OCI-LY3 (cell line): ENCODE results near the gene ZNF785.

Source experiments
- H2AFZ ChIP-seq: fragments of 200-600, 300-600 bp; shearing (Covaris generic); 2 replicates; pipeline ENCODE4 v1.6.0; 2014; ENCODE audit warnings: antibody characterized with exemption, low read depth, low read length
- H3K27ac ChIP-seq: fragments of 200-600, 300-600 bp; sonication (generic); 2 replicates; pipeline ENCODE4 v1.5.1; 2014; ENCODE audit warnings: mild to moderate bottlenecking, low read length, moderate library complexity, mixed read lengths
- H3K27me3 ChIP-seq: fragments of 200-600, 300-600 bp; sonication (generic); 2 replicates; pipeline ENCODE4 v1.6.1; 2014; ENCODE audit warnings: low read depth, low read length, mixed read lengths
- H3K36me3 ChIP-seq: fragments of 200-600, 300-600 bp; sonication (generic); replicated peaks from 2 replicates; pipeline ENCODE3; 2014; ENCODE audit warnings: low read depth, low read length, mixed read lengths
- H3K4me1 ChIP-seq: fragments of 300-600, 200-600 bp; sonication (generic); 2 replicates; pipeline ENCODE4 v1.6.1; 2014; ENCODE audit warnings: low read length, mixed read lengths
- H3K4me2 ChIP-seq: fragments of 200-600, 300-600 bp; sonication (generic); 2 replicates; pipeline ENCODE4 v1.6.1; 2014; ENCODE audit warnings: low read length, mixed read lengths
- H3K4me3 ChIP-seq: fragments of 300-600, 200-600 bp; sonication (generic); 2 replicates; pipeline ENCODE4 v1.5.1; 2014; ENCODE audit warnings: antibody characterized with exemption, mild to moderate bottlenecking, low read length, moderate library complexity
- H3K79me2 ChIP-seq: fragments of 300-600, 200-600 bp; shearing (Covaris generic); 2 replicates; pipeline ENCODE4 v1.6.1; 2014; ENCODE audit warnings: mild to moderate bottlenecking, low read length, mixed read lengths
- H3K9ac ChIP-seq: fragments of 300-600, 200-600 bp; shearing (Covaris generic); 2 replicates; pipeline ENCODE4 v1.6.0; 2014; ENCODE audit warnings: mild to moderate bottlenecking, low read length, moderate library complexity
- H3K9me3 ChIP-seq: fragments of 200-600, 300-600 bp; shearing (Covaris generic); 2 replicates; pipeline ENCODE4 v1.6.1; 2014; ENCODE audit warnings: low read length, mixed read lengths; ENCODE audit not compliant: insufficient read depth
- H4K20me1 ChIP-seq: fragments of 200-600, 300-600 bp; sonication (generic); 2 replicates; pipeline ENCODE4 v1.6.1; 2016; ENCODE audit warnings: low read length, mixed read lengths; ENCODE audit not compliant: insufficient read depth
- EZH2phosphoT487 ChIP-seq: fragments of 200-600 bp; shearing (Covaris generic); IDR thresholded peaks from 2 replicates; pipeline ENCODE4 v1.6.1; 2018; ENCODE audit warnings: antibody characterized with exemption, mixed run types, low read depth
- TF ChIP-seq, protein P1 (sequence below): fragments of 200-600, 300-600 bp; sonication (generic); IDR thresholded peaks from 2 replicates; pipeline ENCODE4 v1.5.1; 2014; ENCODE audit warnings: antibody characterized with exemption, low read length, low read depth

ZNF785 gene

GRCh38 chr16:30574678-30575077 is 10.8 kb downstream of the ZNF785 start:
- TF ChIP-seq EZH2phosphoT487, result no peak
- TF ChIP-seq, protein P1, sequence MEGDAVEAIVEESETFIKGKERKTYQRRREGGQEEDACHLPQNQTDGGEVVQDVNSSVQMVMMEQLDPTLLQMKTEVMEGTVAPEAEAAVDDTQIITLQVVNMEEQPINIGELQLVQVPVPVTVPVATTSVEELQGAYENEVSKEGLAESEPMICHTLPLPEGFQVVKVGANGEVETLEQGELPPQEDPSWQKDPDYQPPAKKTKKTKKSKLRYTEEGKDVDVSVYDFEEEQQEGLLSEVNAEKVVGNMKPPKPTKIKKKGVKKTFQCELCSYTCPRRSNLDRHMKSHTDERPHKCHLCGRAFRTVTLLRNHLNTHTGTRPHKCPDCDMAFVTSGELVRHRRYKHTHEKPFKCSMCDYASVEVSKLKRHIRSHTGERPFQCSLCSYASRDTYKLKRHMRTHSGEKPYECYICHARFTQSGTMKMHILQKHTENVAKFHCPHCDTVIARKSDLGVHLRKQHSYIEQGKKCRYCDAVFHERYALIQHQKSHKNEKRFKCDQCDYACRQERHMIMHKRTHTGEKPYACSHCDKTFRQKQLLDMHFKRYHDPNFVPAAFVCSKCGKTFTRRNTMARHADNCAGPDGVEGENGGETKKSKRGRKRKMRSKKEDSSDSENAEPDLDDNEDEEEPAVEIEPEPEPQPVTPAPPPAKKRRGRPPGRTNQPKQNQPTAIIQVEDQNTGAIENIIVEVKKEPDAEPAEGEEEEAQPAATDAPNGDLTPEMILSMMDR, result no peak
- Histone ChIP-seq H3K27me3 (no peaks in the 10 kb centered on the region), H3K4me1 (peaks cover 9% of the 10 kb centered on the region; the same call in 1 of the 2 replicates), H3K4me3 (no peak overlapping the region), H3K4me2 (no peak overlapping the region), H3K79me2 (0 out of 2 replicates have a peak, but pooled peaks cover 5% of the 10 kb centered on the region), H3K9ac (no peak overlapping the region), H4K20me1 (no peaks in the 10 kb centered on the region), H3K27ac (no peak overlapping the region), H2AFZ (no peak overlapping the region), H3K9me3 (no peaks in the 10 kb centered on the region), H3K36me3 (no peaks in the 10 kb centered on the region)

DNA sequence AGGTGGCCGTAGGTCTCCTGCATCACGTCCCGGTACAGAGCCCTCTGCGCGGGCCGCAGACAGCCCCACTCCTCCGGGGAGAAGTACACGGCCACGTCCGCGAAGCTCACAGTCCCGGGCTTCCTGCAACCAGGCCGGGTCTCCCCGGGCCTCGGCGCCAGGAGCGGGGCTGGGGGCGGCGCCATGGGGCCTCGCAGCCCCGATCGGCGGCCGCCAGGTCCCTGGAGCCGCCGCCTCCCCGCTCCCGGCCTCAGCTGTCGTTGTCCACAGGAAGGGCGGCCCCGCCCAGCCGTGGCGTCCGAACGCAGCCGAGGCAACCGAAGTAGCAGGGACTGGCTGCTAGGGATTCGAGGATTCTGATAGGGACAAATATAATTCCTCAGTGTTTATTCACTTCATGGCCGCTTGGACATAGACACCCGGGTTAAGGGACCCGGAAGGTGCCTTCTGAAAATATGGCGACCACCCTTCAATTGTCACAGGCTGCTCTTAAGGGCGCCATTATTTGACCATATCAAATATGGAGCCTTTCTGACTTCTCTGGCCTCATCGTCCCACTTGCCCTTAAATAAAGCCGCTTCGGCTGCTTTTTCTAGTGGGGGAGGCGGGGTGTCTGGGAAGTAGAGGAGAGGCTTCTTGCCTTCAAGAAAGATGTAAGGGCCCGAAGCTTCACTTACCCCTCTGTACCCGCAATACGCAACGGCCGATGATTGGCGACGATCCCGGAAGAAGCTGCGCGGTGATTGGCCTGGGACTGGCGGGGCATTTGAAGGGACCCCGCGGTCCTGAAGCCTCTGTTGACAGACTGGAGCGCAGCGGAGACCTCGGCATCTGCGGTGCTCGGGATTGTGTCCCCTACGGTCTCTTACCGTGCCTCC is 13.8 kb downstream of the ZNF785 start, which contains the start of gene ZNF688:
Gene ZNF688 (minus strand): TSS at position 270 of the 878 bp plus-strand sequence. CDS start 85 bp downstream, at position 185.
- no peaks in the 10 kb centered on the region for H3K36me3 ChIP-seq
- H3K79me2 ChIP-seq, result 0 out of 2 replicates have a peak, but pooled peaks cover 5% of the 10 kb centered on the region
- peak within 1 kb of the TSS; percentile 82 for H3K27ac ChIP-seq
- peak within 1 kb of the TSS; percentile 98 for H3K4me2 ChIP-seq
- peak within 1 kb of the TSS; percentile 83 for H2AFZ ChIP-seq
- H3K9ac ChIP-seq, result peak within 1 kb of the TSS; percentile 97
- TF ChIP-seq EZH2phosphoT487, result no peak
- TF ChIP-seq, protein P1, result no peak
- H3K9me3 ChIP-seq, result no peaks in the 10 kb centered on the region
- H3K27me3 ChIP-seq, result no peaks in the 10 kb centered on the region
- peaks cover 22% of the 10 kb centered on the region; the same call in 1 of the 2 replicates for H3K4me1 ChIP-seq
- H3K4me3 ChIP-seq, result peak within 1 kb of the TSS; percentile 86
- H4K20me1 ChIP-seq, result no peaks in the 10 kb centered on the region

DNA sequence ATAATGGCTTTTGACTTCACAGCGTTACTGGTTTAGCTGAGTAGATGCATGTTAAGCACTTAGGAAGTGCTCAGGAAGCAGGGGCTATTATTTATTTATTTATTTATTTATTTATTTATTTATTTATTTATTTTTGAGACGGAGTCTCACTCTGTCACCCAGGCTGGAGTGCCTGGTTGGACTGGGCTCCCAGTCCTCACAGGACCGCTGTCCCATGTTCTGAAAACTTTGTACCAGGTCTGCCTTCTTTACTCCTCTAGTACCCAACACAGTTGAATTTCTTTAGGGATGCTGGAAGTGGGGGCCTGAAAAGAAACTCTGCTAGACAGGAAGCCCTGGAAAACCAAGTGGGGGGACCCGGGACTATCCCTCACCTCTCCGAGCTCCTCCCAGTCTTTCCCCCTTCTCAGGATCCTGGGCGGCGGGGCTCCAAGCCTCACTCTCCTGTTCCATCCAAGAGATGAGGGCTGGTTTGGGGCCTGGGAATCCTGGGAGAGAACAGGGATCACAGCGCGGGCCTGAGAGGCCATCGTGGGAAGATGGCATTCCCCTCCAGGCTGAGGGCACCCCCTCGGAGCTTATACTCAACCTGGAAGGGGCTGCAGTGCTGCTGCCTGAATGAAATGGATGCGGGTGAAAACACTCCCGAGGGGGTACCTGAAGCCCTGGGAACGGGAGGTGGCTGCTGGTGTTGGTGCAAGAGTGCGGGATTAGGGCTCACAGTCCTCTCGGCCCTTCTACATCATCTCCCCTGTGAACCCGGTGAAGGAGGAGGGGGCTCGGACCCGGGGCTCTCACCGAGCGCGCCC is 14.7 kb downstream of the ZNF785 start:
- H4K20me1 ChIP-seq, result no peaks in the 10 kb centered on the region

More for the DNA sequence above, 14.7 kb downstream of the ZNF785 start:
- no peaks in the 10 kb centered on the region for H3K9me3 ChIP-seq
- peaks cover 22% of the 10 kb centered on the region; the same call in 1 of the 2 replicates for H3K4me1 ChIP-seq
- H3K4me3 ChIP-seq, result peak overlapping the region; percentile 86
- 0 out of 2 replicates have a peak, but pooled peaks cover 5% of the 10 kb centered on the region for H3K79me2 ChIP-seq
- peak overlapping the region; percentile 98 for H3K4me2 ChIP-seq
- H2AFZ ChIP-seq, result peak overlapping the region; percentile 83
- H3K9ac ChIP-seq, result peak overlapping the region; percentile 97
- no peaks in the 10 kb centered on the region for H3K36me3 ChIP-seq
- TF ChIP-seq, protein P1, result no peak
- no peak for TF ChIP-seq EZH2phosphoT487
- H3K27me3 ChIP-seq, result no peaks in the 10 kb centered on the region
- H3K27ac ChIP-seq, result peak overlapping the region; percentile 82
